DOHH2 (cell line): ENCODE measurements around the gene FREM3.

Experiments
- EZH2phosphoT487 ChIP-seq: fragments of 200-600 bp; sonication (generic); IDR thresholded peaks from 2 replicates; pipeline ENCODE4 v1.6.1; 2017; ENCODE audit warnings: borderline replicate concordance, mild to moderate bottlenecking, antibody characterized with exemption, low read length, moderate library complexity, mixed read lengths
- TF ChIP-seq, protein P1 (sequence below): fragments of 200-600 bp; sonication (generic); IDR thresholded peaks from one replicate; pipeline ENCODE4 v1.5.1; 2014; ENCODE audit warnings: antibody characterized with exemption, mild to moderate bottlenecking, low read depth, low read length; ENCODE audit not compliant: poor library complexity, severe bottlenecking

DNA sequence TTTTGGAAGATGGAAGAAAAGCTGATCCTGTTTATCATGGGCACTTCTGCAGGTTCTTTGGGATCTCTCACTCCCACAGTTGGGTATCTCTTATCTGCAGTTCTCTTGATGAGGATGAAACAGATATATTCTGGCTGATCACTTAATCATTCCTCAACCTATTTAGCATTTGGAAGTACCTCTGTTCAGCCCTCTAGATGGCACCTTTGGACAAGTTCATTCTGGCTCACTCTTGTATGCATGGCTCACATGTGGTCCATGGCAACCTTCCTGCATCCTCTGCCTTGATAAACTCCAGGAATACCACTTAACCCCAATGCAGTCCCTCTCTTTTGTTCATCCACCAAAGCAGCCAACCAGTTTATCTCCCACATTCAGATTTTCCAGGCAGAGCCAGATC is 112.8 kb downstream of the FREM3 start:
- TF ChIP-seq, protein P1, sequence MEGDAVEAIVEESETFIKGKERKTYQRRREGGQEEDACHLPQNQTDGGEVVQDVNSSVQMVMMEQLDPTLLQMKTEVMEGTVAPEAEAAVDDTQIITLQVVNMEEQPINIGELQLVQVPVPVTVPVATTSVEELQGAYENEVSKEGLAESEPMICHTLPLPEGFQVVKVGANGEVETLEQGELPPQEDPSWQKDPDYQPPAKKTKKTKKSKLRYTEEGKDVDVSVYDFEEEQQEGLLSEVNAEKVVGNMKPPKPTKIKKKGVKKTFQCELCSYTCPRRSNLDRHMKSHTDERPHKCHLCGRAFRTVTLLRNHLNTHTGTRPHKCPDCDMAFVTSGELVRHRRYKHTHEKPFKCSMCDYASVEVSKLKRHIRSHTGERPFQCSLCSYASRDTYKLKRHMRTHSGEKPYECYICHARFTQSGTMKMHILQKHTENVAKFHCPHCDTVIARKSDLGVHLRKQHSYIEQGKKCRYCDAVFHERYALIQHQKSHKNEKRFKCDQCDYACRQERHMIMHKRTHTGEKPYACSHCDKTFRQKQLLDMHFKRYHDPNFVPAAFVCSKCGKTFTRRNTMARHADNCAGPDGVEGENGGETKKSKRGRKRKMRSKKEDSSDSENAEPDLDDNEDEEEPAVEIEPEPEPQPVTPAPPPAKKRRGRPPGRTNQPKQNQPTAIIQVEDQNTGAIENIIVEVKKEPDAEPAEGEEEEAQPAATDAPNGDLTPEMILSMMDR = peak; percentile 10
- no peak for TF ChIP-seq EZH2phosphoT487
